Measurements from ENCODE around the gene LEF1. TPM values are rescaled to one million over a fixed set of nuclear protein-coding genes. Genes with fewer than 3 reads are reported as not detected.

The LEF1 gene
- total and polyA plus RNA-seq, 2 of the 8 experiments (the other 6 are each of a cell fraction or from before 2014, with no cell fraction given): 2.6 to 5.2 TPM

- H3K79me1 ChIP-seq (ENCODE audit: low read depth, low read length): no peaks in the 10 kb centered on the region
- no peaks in the 10 kb centered on the region for H4K20me1 ChIP-seq (replicated peaks in 1 of 2; ENCODE audit: control insufficient read depth in 1 of 2, insufficient read depth in 2 of 2, low read length in 2 of 2)
- H3K36me3 ChIP-seq (ENCODE audit: control insufficient read depth in 2 of 4, insufficient read depth in 4 of 4, low read length in 3 of 4): no peaks in the 10 kb centered on the region
- no peak overlapping the region for H2BK15ac ChIP-seq (ENCODE audit: low read length)
- no peaks in the 10 kb centered on the region for H3K9me3 ChIP-seq (ENCODE audit: insufficient read depth in 2 of 2, low read depth in 1 of 2, low read length in 1 of 2)
- no peak overlapping the region for H3K4me3 ChIP-seq (ENCODE audit: extremely low read depth in 1 of 4, insufficient read depth in 2 of 4, low read depth in 3 of 4, low read length in 4 of 4)
- no peak overlapping the region for H3K4ac ChIP-seq (replicated peaks; ENCODE audit: insufficient read length, low read depth, low read length)
- ChIA-PET CTCF (ENCODE audit: partially characterized antibody) (interaction anchor here (0.7 to 1.2 kb wide), 2 partner anchors 9 kb away, joined by 3 to 4 read pairs; no protein-coding TSS in a partner anchor), POLR2A (ENCODE audit: partially characterized antibody) (no interaction called here)
- no peak overlapping the region for H4K5ac ChIP-seq (ENCODE audit: insufficient read length, low read depth, low read length)
- H3K4me2 ChIP-seq (ENCODE audit: insufficient read depth in 1 of 2, low read depth in 2 of 2, low read length in 2 of 2): no peak overlapping the region
- H3K79me2 ChIP-seq (ENCODE audit: control insufficient read depth in 1 of 2, insufficient read depth in 2 of 2, low read length in 2 of 2): no peaks in the 10 kb centered on the region
- H2AFZ ChIP-seq (ENCODE audit: low read length): no peak overlapping the region
- no peaks in the 10 kb centered on the region for H3K23me2 ChIP-seq (ENCODE audit: low read depth, low read length)
- H4K8ac ChIP-seq (ENCODE audit: extremely low read depth, insufficient read depth, low read length): no peak overlapping the region
- no peak overlapping the region for H4K91ac ChIP-seq (replicated peaks; ENCODE audit: insufficient read length, low read length)
- 92% methylated on average over 3 of the region's 3 CpGs; no CpG with 5 or more reads in 1 of the 2 experiments for WGBS, 2 experiments (ENCODE audit: extremely low coverage in 1 of 2, insufficient coverage in 1 of 2, insufficient read length in 1 of 2, insufficient replicate concordance in 2 of 2, low coverage in 1 of 2, low lambda C conversion rate in 2 of 2, missing lambda C conversion rate in 1 of 2)
- no peak for FAIRE-seq
- no peak overlapping the region for H3K27ac ChIP-seq (ENCODE audit: low read depth, low read length)
- no peak overlapping the region for H3K18ac ChIP-seq (ENCODE audit: extremely low read depth, low read length)
- H2BK20ac ChIP-seq (ENCODE audit: low read length): no peak overlapping the region
- no peak overlapping the region for H3K56ac ChIP-seq (replicated peaks; ENCODE audit: insufficient read length, low read depth, low read length)
- H3K27me3 ChIP-seq (replicated peaks in 1 of 4; ENCODE audit: control insufficient read depth in 3 of 4, extremely low read depth in 1 of 4, insufficient read depth in 3 of 4, low read length in 3 of 4): no peaks in the 10 kb centered on the region
- H2BK12ac ChIP-seq (ENCODE audit: low read depth, low read length): no peak overlapping the region
- no peak overlapping the region for H2BK5ac ChIP-seq (ENCODE audit: low read depth, low read length)
- H3K23ac ChIP-seq (ENCODE audit: insufficient read length): no peak overlapping the region
- DNase-seq (ENCODE audit: low read depth in 1 of 2, low spot score in 2 of 2): no peak
- H3K9ac ChIP-seq (replicated peaks in 1 of 4; ENCODE audit: extremely low read depth in 1 of 4, low read depth in 3 of 4, low read length in 3 of 4): no peak overlapping the region
- no peaks in the 10 kb centered on the region for H3K4me1 ChIP-seq (replicated peaks in 1 of 4; ENCODE audit: control insufficient read depth in 3 of 4, insufficient read depth in 4 of 4, low read length in 3 of 4)
- no peak overlapping the region for H3K14ac ChIP-seq (ENCODE audit: insufficient read length)
- no peak overlapping the region for H2AK5ac ChIP-seq (ENCODE audit: low read depth, low read length)
- H2BK120ac ChIP-seq (replicated peaks; ENCODE audit: low read depth, low read length): no peak overlapping the region
- TF ChIP-seq NRF1 (IDR thresholded peaks at IDR 0.05; ENCODE audit: low read depth, low read length) (no peak), TAF1 (IDR thresholded peaks at IDR 0.05; ENCODE audit: low read depth, low read length) (no peak), HDAC6 (IDR thresholded peaks at IDR 0.05; ENCODE audit: low read depth, low read length) (no peak), HDAC2 (IDR thresholded peaks at IDR 0.05; ENCODE audit: borderline replicate concordance in 1 of 2, low read depth in 2 of 2, low read length in 2 of 2) (no peak), NANOG (IDR thresholded peaks at IDR 0.05; ENCODE audit: insufficient read depth, low read depth, low read length, poor library complexity, severe bottlenecking) (no peak), ASH2L (IDR thresholded peaks at IDR 0.05; ENCODE audit: low read length) (no peak), RXRA (IDR thresholded peaks at IDR 0.05; ENCODE audit: insufficient read depth, low read depth, low read length) (no peak), CHD1 (IDR thresholded peaks at IDR 0.05; ENCODE audit: low read depth, low read length) (no peak), GTF2F1 (IDR thresholded peaks at IDR 0.05; ENCODE audit: borderline replicate concordance, low read depth, low read length) (no peak), RAD21 (IDR thresholded peaks at IDR 0.05 in 1 of 2, conservative IDR thresholded peaks at IDR 0.05 in 1 of 2; ENCODE audit: low read depth in 2 of 2, low read length in 2 of 2) (no peak), GABPA (IDR thresholded peaks at IDR 0.05; ENCODE audit: borderline replicate concordance, insufficient read depth, low read length) (no peak)
These were observed 41.9 kb downstream of the LEF1 start for GRCh38 chr4:108126806-108127205.

Data from H1 (cell line).